Measurements from ENCODE around the gene ATP6V0E2.

- TF ChIP-seq POLR2A (IDR thresholded peaks at IDR 0.05), result no peak
- no peak for TF ChIP-seq CTCF (IDR thresholded peaks at IDR 0.05 in 8 of 11, conservative IDR thresholded peaks at IDR 0.05 in 3 of 11)
- TF ChIP-seq POLR2AphosphoS5 (IDR thresholded peaks at IDR 0.05), result no peak
Observed at GRCh38 chr7:149836434-149836833, 37.3 kb upstream of the ATP6V0E2 start.
